HL-60 (cell line): ENCODE data around the gene PCDHGA12.
"Not testable (repeated sequence)": the region's sequence is repeated elsewhere in the genome, so short reads cannot be mapped to it uniquely, and the experiment has no call there.

Experiments used
- TF ChIP-seq, protein P1 (sequence below): IDR thresholded peaks from one replicate; pipeline ENCODE4 v1.5.1; 2011; ENCODE audit warnings: low read length, control low read depth, inconsistent platforms; ENCODE audit not compliant: insufficient read depth
- TF ChIP-seq, protein P2 (sequence below): IDR thresholded peaks from 2 replicates; pipeline ENCODE4 v1.6.1; 2012; ENCODE audit warnings: low read depth; ENCODE audit not compliant: insufficient replicate concordance

DNA sequence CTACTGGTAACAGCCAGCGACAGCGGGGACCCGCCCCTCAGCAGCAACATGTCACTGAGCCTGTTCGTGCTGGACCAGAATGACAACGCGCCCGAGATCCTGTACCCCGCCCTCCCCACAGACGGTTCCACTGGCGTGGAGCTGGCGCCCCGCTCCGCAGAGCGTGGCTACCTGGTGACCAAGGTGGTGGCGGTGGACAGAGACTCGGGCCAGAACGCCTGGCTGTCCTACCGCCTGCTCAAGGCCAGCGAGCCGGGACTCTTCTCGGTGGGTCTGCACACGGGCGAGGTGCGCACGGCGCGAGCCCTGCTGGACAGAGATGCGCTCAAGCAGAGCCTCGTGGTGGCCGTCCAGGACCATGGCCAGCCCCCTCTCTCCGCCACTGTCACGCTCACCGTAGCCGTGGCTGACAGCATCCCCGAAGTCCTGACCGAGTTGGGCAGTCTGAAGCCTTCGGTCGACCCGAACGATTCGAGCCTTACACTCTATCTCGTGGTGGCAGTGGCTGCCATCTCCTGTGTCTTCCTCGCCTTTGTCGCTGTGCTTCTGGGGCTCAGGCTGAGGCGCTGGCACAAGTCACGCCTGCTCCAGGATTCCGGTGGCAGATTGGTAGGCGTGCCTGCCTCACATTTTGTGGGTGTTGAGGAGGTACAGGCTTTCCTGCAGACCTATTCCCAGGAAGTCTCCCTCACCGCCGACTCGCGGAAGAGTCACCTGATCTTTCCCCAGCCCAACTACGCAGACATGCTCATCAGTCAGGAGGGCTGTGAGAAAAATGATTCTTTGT lies 35.7 kb upstream of the PCDHGA12 start:
- TF ChIP-seq, protein P1, sequence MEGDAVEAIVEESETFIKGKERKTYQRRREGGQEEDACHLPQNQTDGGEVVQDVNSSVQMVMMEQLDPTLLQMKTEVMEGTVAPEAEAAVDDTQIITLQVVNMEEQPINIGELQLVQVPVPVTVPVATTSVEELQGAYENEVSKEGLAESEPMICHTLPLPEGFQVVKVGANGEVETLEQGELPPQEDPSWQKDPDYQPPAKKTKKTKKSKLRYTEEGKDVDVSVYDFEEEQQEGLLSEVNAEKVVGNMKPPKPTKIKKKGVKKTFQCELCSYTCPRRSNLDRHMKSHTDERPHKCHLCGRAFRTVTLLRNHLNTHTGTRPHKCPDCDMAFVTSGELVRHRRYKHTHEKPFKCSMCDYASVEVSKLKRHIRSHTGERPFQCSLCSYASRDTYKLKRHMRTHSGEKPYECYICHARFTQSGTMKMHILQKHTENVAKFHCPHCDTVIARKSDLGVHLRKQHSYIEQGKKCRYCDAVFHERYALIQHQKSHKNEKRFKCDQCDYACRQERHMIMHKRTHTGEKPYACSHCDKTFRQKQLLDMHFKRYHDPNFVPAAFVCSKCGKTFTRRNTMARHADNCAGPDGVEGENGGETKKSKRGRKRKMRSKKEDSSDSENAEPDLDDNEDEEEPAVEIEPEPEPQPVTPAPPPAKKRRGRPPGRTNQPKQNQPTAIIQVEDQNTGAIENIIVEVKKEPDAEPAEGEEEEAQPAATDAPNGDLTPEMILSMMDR = not testable (repeated sequence)
- TF ChIP-seq, protein P2, sequence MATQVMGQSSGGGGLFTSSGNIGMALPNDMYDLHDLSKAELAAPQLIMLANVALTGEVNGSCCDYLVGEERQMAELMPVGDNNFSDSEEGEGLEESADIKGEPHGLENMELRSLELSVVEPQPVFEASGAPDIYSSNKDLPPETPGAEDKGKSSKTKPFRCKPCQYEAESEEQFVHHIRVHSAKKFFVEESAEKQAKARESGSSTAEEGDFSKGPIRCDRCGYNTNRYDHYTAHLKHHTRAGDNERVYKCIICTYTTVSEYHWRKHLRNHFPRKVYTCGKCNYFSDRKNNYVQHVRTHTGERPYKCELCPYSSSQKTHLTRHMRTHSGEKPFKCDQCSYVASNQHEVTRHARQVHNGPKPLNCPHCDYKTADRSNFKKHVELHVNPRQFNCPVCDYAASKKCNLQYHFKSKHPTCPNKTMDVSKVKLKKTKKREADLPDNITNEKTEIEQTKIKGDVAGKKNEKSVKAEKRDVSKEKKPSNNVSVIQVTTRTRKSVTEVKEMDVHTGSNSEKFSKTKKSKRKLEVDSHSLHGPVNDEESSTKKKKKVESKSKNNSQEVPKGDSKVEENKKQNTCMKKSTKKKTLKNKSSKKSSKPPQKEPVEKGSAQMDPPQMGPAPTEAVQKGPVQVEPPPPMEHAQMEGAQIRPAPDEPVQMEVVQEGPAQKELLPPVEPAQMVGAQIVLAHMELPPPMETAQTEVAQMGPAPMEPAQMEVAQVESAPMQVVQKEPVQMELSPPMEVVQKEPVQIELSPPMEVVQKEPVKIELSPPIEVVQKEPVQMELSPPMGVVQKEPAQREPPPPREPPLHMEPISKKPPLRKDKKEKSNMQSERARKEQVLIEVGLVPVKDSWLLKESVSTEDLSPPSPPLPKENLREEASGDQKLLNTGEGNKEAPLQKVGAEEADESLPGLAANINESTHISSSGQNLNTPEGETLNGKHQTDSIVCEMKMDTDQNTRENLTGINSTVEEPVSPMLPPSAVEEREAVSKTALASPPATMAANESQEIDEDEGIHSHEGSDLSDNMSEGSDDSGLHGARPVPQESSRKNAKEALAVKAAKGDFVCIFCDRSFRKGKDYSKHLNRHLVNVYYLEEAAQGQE = not testable (repeated sequence)
